K562 (cell line): ENCODE results near the gene GOLGB1.

ENCODE experiments used
- EWSR1 ChIP-seq: fragments of 450-650 bp; IDR thresholded peaks from 2 replicates; pipeline ENCODE4 v1.6.1; 2018; ENCODE audit warnings: borderline replicate concordance, mild to moderate bottlenecking, low read depth, moderate library complexity; ENCODE audit not compliant: partially characterized antibody
- MED1 ChIP-seq: sonication (generic); formaldehyde crosslinking; IDR thresholded peaks from 2 replicates; pipeline ENCODE4 v1.8.1; 2023; ENCODE audit warnings: missing genetic modification reagents, borderline replicate concordance
- MXD1 ChIP-seq: fragments of 250-450 bp; sonication (Bioruptor Pico); IDR thresholded peaks from 2 replicates; pipeline ENCODE4 v1.8.0; 2021; ENCODE audit warnings: borderline replicate concordance, mild to moderate bottlenecking, moderate library complexity; ENCODE audit not compliant: poor library complexity, severe bottlenecking
- POLR2AphosphoS5 ChIP-seq: IDR thresholded peaks from 2 replicates; pipeline ENCODE4 v1.6.1; 2011; ENCODE audit warnings: mild to moderate bottlenecking, low read depth, low read length, moderate library complexity; ENCODE audit not compliant: control insufficient read depth, insufficient read depth
- PTTG1 ChIP-seq: fragments of 450-650 bp; IDR thresholded peaks from 2 replicates; pipeline ENCODE4 v1.6.1; 2016; ENCODE audit warnings: low read depth, mild to moderate bottlenecking, missing genetic modification characterization, missing compliant biosample characterization

GRCh38 chr3:121649645-121650044 lies 99.9 kb downstream of the GOLGB1 start:
- no peak for TF ChIP-seq POLR2AphosphoS5
- TF ChIP-seq PTTG1 (tag), result no peak
- no peak for TF ChIP-seq MXD1
- no peak for TF ChIP-seq EWSR1
- TF ChIP-seq MED1 (CRISPR knock-in tag), result no peak
